Ovary (tissue), 9 donors: ENCODE results near the gene PES1. TPM values are rescaled to one million over a fixed set of nuclear protein-coding genes. Genes with fewer than 3 reads are reported as not detected.
A peak's percentile ranks its signal among the peaks of the same experiment; 100 is the strongest.
"Not testable (repeated sequence)": the region's sequence is repeated elsewhere in the genome, so short reads cannot be mapped to it uniquely, and the experiment has no call there.

Source experiments
- DNase-seq, 5 donors: peaks; one replicate each; pipeline ENCODE4 v3.0.0-alpha.2; 2019 to 2020
- H3K27ac ChIP-seq, 2 donors: fragments of 200-600 bp; one replicate each; pipeline versions ENCODE4 v1.5.1 to v1.8.0; 2019 to 2022
- H3K27me3 ChIP-seq: fragments of 200-600 bp; one replicate; pipeline ENCODE4 v1.8.0; 2022
- H3K36me3 ChIP-seq: fragments of 200-600 bp; sonication (generic); one replicate; pipeline ENCODE4 v1.5.1; 2019
- H3K4me1 ChIP-seq: one replicate; pipeline ENCODE4 v1.8.1; 2013; ENCODE audit warnings: mild to moderate bottlenecking, moderate library complexity; ENCODE audit not compliant: insufficient read depth
- H3K4me3 ChIP-seq: fragments of 200-600 bp; sonication (generic); one replicate; pipeline ENCODE4 v1.5.1; 2017
- H3K9me3 ChIP-seq, 2 donors: fragments of 200-600 bp in 1 of 2; sonication (generic) in 1 of 2; one replicate each; pipeline versions ENCODE4 v1.5.1 to v1.8.1; 2013 to 2019; ENCODE audit warnings: mild to moderate bottlenecking in 1 of 2, moderate library complexity in 1 of 2
- EP300 ChIP-seq: sonication (generic); formaldehyde crosslinking; IDR thresholded peaks from one replicate; pipeline ENCODE4 v1.6.1; 2017; ENCODE audit warnings: antibody characterized with exemption
- POLR2A ChIP-seq: fragments of 450-650 bp; IDR thresholded peaks from one replicate; pipeline ENCODE4 v1.6.1; 2017; ENCODE audit warnings: antibody characterized with exemption, mild to moderate bottlenecking, moderate library complexity
- WGBS, 3 donors: extraction: QIAGEN DNeasy Blood & Tissue Kit in 1 of 3; methylation state at CpG; one replicate each; pipeline versions ENCODE4 v1.1.5 to v1.1.7; 2013 to 2017; 5-methylcytosine and 5-hydroxymethylcytosine counted together
- intact Hi-C, 4 donors: fragments of 100-400 bp; cut with DNase I; formaldehyde crosslinking; loops; one replicate each; pipeline versions ENCODE4 v1.11.0 to v1.15.1; 2022 to 2023
- polyA plus RNA-seq, 2 donors: library from polyadenylated mRNA; stranded (reverse); fragments of 200-250 nt in 1 of 2; fragments of 350-450 nt in 1 of 2; fragmentation: Illumina TruSeq in 1 of 2; extraction: RNeasy Lipid Tissue Mini Kit (QIAGEN cat#74804) in 1 of 2; gene quantifications; one replicate each; pipeline ENCODE4 v1.2.3, GENCODE V29; 2013 to 2014
- total RNA-seq, 7 donors: library from RNA; depleted of rRNA in 2 of 7; stranded (reverse); fragments of >200 nt in 2 of 7; fragmentation: NEBNext Ultra II Directional in 3 of 7; extraction: Animal tissue kit (Norgen Biotek cat#: 25700) in 3 of 7; gene quantifications; one replicate each; pipeline versions ENCODE4 v1.1.0 to v1.2.4, GENCODE V29; 2016 to 2023
- TF ChIP-seq, protein P1 (sequence below), 3 donors: fragments of 450-650 bp in 2 of 3; fragments of 200-600 bp in 1 of 3; IDR thresholded peaks; one replicate each; pipeline versions ENCODE4 v1.5.1 to v1.8.0; 2016 to 2022; ENCODE audit warnings: antibody characterized with exemption in 3 of 3, mild to moderate bottlenecking in 1 of 3
- donor health status: DM: no; HTN: no; CAD: no; lungs with moderate emphysema.
- donor health status: DM: no; HTN: no; CAD: no.
- donor health status: Bipolar disorder and iron deficiency.
- donor health status: DM: yes; HTN: yes; CAD: no.
- donor health status: DM: no; HTN: no; CAD: no.
- donor health status: DM: yes; HTN: yes; CAD: no.

PES1 gene
- total and polyA plus RNA-seq, 9 donors = 29.0 to 82.3 (median 62.5) TPM

GRCh38 chr22:30596886-30597285 lies 5.2 kb upstream of the PES1 start:
- 87 to 93% (median 91%) methylated on average over 29 of the region's 29 CpGs for WGBS, 3 donors
- no peaks in the 10 kb centered on the region for H3K9me3 ChIP-seq
- no peak overlapping the region for H3K27ac ChIP-seq
- no peaks in the 10 kb centered on the region for H3K4me1 ChIP-seq
- H3K36me3 ChIP-seq = no peaks in the 10 kb centered on the region
- intact Hi-C loops = loop anchor here in 1 of 4 donors (10.0 kb wide), 1 partner anchor 172 kb away; the partner anchor contains the start of gene MTFP1
- TF ChIP-seq EP300 = no peak
- TF ChIP-seq, protein P1, sequence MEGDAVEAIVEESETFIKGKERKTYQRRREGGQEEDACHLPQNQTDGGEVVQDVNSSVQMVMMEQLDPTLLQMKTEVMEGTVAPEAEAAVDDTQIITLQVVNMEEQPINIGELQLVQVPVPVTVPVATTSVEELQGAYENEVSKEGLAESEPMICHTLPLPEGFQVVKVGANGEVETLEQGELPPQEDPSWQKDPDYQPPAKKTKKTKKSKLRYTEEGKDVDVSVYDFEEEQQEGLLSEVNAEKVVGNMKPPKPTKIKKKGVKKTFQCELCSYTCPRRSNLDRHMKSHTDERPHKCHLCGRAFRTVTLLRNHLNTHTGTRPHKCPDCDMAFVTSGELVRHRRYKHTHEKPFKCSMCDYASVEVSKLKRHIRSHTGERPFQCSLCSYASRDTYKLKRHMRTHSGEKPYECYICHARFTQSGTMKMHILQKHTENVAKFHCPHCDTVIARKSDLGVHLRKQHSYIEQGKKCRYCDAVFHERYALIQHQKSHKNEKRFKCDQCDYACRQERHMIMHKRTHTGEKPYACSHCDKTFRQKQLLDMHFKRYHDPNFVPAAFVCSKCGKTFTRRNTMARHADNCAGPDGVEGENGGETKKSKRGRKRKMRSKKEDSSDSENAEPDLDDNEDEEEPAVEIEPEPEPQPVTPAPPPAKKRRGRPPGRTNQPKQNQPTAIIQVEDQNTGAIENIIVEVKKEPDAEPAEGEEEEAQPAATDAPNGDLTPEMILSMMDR (IDR thresholded peaks at IDR 0.05) = no peak
- no peak for TF ChIP-seq POLR2A
- H3K4me3 ChIP-seq = no peak overlapping the region
- no peaks in the 10 kb centered on the region for H3K27me3 ChIP-seq
- no peak for DNase-seq

- WGBS, 3 donors = 58 to 66% (median 65%) methylated on average over 2 of the region's 2 CpGs
- H3K4me1 ChIP-seq = no peaks in the 10 kb centered on the region
- H3K4me3 ChIP-seq = no peak overlapping the region
- H3K9me3 ChIP-seq = no peaks in the 10 kb centered on the region
- intact Hi-C loops = loop anchor here in 1 of 4 donors (10.0 kb wide), 1 partner anchor 171 kb away; the partner anchor contains the start of gene MTFP1
- DNase-seq = no peak
- no peak for TF ChIP-seq POLR2A
- TF ChIP-seq EP300 = no peak
- TF ChIP-seq, protein P1 (IDR thresholded peaks at IDR 0.05) = no peak
- H3K36me3 ChIP-seq = no peaks in the 10 kb centered on the region
- H3K27me3 ChIP-seq = no peaks in the 10 kb centered on the region
- H3K27ac ChIP-seq = no peak overlapping the region
Measured at GRCh38 chr22:30596199-30596598, 4.5 kb upstream of the PES1 start.

DNA sequence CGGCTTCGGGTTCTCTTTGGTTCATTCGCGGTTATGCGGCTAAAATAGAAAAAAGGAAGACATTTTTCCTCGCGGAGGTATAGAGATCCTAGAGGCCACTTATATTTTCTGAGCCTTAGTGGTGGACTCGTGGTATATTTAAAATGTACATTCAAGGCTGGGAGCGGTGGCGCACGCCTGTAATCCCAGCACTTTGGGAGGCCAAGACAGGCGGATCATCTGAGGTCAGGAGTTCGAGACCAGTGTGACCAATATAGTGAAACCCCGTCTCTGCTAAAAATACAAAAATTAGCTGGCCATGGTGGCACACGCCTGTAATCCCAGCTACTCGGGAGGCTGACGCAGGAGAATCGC lies 627 bp upstream of the PES1 start:
- H3K27ac ChIP-seq, H3K4me1 ChIP-seq: not testable (repeated sequence)

DNA sequence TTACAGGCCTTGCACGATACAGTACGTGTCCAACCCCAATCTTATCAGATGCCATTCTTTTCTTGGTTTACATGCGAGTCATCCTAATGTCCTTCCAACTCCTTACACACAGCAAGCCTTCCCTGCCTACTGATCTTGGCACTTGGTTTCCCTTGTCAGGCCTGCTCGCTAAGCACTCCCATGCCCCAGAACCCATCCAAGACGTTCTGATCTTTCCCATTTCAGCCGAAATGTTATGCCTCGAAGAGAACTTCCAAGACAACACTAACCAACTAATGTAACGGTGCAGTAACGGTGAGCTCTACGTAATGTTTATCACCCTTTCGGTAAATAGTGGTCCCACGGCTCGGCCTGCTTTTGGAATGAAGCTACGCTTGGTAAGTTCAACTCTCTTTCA lies 521 bp downstream of the PES1 start:
- no peaks in the 10 kb centered on the region for H3K27me3 ChIP-seq
- peak overlapping the region in 1 of 2 donors; percentile 74 for H3K27ac ChIP-seq
- no peaks in the 10 kb centered on the region for H3K36me3 ChIP-seq
- TF ChIP-seq, protein P1 (IDR thresholded peaks at IDR 0.05) = no peak
- TF ChIP-seq POLR2A (no peak), EP300 (no peak)
- H3K4me1 ChIP-seq = peaks cover 9% of the 10 kb centered on the region
- no peak for DNase-seq
- 0 to 3% (median 1%) methylated on average over 14 of the region's 14 CpGs for WGBS, 3 donors
- intact Hi-C loops = loop anchor here in 1 of 4 donors (10.0 kb wide), 1 partner anchor 166 kb away; the partner anchor contains the start of gene MTFP1
- no peaks in the 10 kb centered on the region for H3K9me3 ChIP-seq
- peak overlapping the region; percentile 91 for H3K4me3 ChIP-seq

More for the DNA sequence above, 627 bp upstream of the PES1 start:
- not testable (repeated sequence) for H3K36me3 ChIP-seq, H3K9me3 ChIP-seq, DNase-seq, H3K27me3 ChIP-seq
- 28 to 35% (median 32%) methylated on average over 18 of the region's 18 CpGs for WGBS, 3 donors
- intact Hi-C loops = loop anchor here in 1 of 4 donors (10.0 kb wide), 1 partner anchor 168 kb away; the partner anchor contains the start of gene MTFP1
- TF ChIP-seq, protein P1 (IDR thresholded peaks at IDR 0.05) = peak in 1 of 3 donors; percentile 1
- peak overlapping the region; percentile 91 for H3K4me3 ChIP-seq
